ENCODE measurements around the gene SF3A2. TPM values are rescaled to one million over a fixed set of nuclear protein-coding genes. Genes with fewer than 3 reads are reported as not detected.
A peak's percentile ranks its signal among the peaks of the same experiment; 100 is the strongest.

SF3A2 gene
- total and polyA plus RNA-seq, 10 of the 15 experiments (the other 5 are each of a cell fraction or from before 2014, with no cell fraction given): 0.33 to 143 (median 30.6) TPM

GRCh38 chr19:2273356-2274184 lies 36.9 kb downstream of the SF3A2 start (continued):
- peak; percentile 31; the same call in 1 of the 2 replicates for TF ChIP-seq ZBTB11 (CRISPR knock-in tag; IDR thresholded peaks at IDR 0.05)
- TF ChIP-seq NFIC (IDR thresholded peaks at IDR 0.05; ENCODE audit: low read depth, low read length): no peak
- TF ChIP-seq RCOR1 (conservative IDR thresholded peaks at IDR 0.05; ENCODE audit: low read depth, low read length): 0 out of 2 replicates have a peak, but pooled peaks have one; percentile 65
- no peak for TF ChIP-seq YBX1 (IDR thresholded peaks at IDR 0.05)
- TF ChIP-seq MYB (IDR thresholded peaks at IDR 0.05; ENCODE audit: borderline replicate concordance, low read depth, low read length): no peak
- TF ChIP-seq NR2C2 (IDR thresholded peaks at IDR 0.05; ENCODE audit: borderline replicate concordance, control insufficient read depth, insufficient read length, low read depth): no peak
- no peak; the same call in 1 of the 2 replicates for TF ChIP-seq SMARCA5 (IDR thresholded peaks at IDR 0.05)
- TF ChIP-seq, protein P1, sequence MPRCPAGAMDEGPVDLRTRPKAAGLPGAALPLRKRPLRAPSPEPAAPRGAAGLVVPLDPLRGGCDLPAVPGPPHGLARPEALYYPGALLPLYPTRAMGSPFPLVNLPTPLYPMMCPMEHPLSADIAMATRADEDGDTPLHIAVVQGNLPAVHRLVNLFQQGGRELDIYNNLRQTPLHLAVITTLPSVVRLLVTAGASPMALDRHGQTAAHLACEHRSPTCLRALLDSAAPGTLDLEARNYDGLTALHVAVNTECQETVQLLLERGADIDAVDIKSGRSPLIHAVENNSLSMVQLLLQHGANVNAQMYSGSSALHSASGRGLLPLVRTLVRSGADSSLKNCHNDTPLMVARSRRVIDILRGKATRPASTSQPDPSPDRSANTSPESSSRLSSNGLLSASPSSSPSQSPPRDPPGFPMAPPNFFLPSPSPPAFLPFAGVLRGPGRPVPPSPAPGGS (IDR thresholded peaks at IDR 0.05; ENCODE audit: borderline replicate concordance, insufficient read depth, low read depth, low read length, poor library complexity, severe bottlenecking): no peak
- TF ChIP-seq SREBF1 (IDR thresholded peaks at IDR 0.05; ENCODE audit: low read length): peak; percentile 21; the same call in 1 of the 2 replicates
- TF ChIP-seq GABPA (IDR thresholded peaks at IDR 0.05; ENCODE audit: low read depth): peak; percentile 95
- peak; percentile 64; the same call in 1 of the 2 replicates for TF ChIP-seq MAX (IDR thresholded peaks at IDR 0.05; ENCODE audit: low read depth, low read length)
- TF ChIP-seq MTA3 (IDR thresholded peaks at IDR 0.05; ENCODE audit: borderline replicate concordance, low read length): peak; percentile 45; the same call in 1 of the 2 replicates
- TF ChIP-seq, protein P2, sequence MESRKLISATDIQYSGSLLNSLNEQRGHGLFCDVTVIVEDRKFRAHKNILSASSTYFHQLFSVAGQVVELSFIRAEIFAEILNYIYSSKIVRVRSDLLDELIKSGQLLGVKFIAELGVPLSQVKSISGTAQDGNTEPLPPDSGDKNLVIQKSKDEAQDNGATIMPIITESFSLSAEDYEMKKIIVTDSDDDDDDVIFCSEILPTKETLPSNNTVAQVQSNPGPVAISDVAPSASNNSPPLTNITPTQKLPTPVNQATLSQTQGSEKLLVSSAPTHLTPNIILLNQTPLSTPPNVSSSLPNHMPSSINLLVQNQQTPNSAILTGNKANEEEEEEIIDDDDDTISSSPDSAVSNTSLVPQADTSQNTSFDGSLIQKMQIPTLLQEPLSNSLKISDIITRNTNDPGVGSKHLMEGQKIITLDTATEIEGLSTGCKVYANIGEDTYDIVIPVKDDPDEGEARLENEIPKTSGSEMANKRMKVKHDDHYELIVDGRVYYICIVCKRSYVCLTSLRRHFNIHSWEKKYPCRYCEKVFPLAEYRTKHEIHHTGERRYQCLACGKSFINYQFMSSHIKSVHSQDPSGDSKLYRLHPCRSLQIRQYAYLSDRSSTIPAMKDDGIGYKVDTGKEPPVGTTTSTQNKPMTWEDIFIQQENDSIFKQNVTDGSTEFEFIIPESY (IDR thresholded peaks at IDR 0.05): no peak
- TF ChIP-seq NFYA (IDR thresholded peaks at IDR 0.05; ENCODE audit: borderline replicate concordance, low read depth, low read length): no peak
- peak; percentile 36; the same call in 2 of the 3 replicates for TF ChIP-seq POU2F2 (IDR thresholded peaks at IDR 0.05; ENCODE audit: borderline replicate concordance, low read depth, low read length)
- peak; percentile 68 for TF ChIP-seq RAD21 (IDR thresholded peaks at IDR 0.05; ENCODE audit: insufficient read depth, low read depth, low read length)
- TF ChIP-seq, protein P3, sequence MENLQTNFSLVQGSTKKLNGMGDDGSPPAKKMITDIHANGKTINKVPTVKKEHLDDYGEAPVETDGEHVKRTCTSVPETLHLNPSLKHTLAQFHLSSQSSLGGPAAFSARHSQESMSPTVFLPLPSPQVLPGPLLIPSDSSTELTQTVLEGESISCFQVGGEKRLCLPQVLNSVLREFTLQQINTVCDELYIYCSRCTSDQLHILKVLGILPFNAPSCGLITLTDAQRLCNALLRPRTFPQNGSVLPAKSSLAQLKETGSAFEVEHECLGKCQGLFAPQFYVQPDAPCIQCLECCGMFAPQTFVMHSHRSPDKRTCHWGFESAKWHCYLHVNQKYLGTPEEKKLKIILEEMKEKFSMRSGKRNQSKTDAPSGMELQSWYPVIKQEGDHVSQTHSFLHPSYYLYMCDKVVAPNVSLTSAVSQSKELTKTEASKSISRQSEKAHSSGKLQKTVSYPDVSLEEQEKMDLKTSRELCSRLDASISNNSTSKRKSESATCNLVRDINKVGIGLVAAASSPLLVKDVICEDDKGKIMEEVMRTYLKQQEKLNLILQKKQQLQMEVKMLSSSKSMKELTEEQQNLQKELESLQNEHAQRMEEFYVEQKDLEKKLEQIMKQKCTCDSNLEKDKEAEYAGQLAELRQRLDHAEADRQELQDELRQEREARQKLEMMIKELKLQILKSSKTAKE (IDR thresholded peaks at IDR 0.05; ENCODE audit: low read depth, poor library complexity, severe bottlenecking): no peak
